Measurements from ENCODE around the gene MBP. TPM values are rescaled to one million over a fixed set of nuclear protein-coding genes. Genes with fewer than 3 reads are reported as not detected.

MBP gene
- total and polyA plus RNA-seq, 2 donors from 2014 or later, result 15.1 to 61.2 TPM

DNA sequence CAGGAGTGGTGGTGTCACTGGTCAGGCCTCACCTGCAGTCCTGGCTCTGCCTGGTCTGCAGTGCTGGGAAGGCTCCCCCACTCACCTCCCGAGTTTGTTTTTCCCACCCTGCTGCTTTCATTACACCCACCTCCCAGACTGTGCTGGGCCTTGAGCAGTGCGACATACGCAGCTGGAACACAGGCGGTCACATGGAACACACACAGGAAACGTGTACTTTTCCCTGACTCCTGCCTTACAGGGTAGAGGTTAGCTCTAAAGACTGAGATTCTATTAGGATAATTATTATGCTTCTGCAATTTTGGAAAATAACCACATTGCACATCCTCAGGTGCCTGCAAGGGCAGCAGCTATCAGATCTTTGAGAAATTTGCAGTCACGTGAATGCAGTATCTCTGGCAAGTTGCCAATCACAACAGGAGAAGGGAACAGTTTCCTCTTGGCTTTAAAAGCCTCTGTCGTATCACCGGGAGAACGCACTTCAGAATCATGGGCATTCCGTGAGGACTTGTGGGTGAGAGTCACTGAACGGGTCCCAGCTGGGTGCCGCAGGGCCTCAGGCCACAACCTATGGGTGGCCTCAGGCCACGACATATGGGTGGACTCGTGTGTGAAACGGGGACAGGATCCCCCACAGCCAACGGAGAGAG lies 173.8 kb downstream of the MBP start:
- TF ChIP-seq, protein P1, sequence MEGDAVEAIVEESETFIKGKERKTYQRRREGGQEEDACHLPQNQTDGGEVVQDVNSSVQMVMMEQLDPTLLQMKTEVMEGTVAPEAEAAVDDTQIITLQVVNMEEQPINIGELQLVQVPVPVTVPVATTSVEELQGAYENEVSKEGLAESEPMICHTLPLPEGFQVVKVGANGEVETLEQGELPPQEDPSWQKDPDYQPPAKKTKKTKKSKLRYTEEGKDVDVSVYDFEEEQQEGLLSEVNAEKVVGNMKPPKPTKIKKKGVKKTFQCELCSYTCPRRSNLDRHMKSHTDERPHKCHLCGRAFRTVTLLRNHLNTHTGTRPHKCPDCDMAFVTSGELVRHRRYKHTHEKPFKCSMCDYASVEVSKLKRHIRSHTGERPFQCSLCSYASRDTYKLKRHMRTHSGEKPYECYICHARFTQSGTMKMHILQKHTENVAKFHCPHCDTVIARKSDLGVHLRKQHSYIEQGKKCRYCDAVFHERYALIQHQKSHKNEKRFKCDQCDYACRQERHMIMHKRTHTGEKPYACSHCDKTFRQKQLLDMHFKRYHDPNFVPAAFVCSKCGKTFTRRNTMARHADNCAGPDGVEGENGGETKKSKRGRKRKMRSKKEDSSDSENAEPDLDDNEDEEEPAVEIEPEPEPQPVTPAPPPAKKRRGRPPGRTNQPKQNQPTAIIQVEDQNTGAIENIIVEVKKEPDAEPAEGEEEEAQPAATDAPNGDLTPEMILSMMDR (IDR thresholded peaks at IDR 0.05; ENCODE audit: borderline replicate concordance, extremely low read depth, insufficient read depth), result no peak
- Histone ChIP-seq H3K4me1 (ENCODE audit: control insufficient read depth in 2 of 3, insufficient read depth in 2 of 3, low read depth in 1 of 3, low read length in 3 of 3) (peaks cover 0 to 9% (median 3%) of the 10 kb centered on the region in 3 donors), H3K27ac (ENCODE audit: low read depth in 2 of 2, low read length in 2 of 2) (peak overlapping the region in 1 of 2 donors; percentile 44), H3K4me3 (ENCODE audit: low read length in 3 of 3) (no peak overlapping the region), H3K27me3 (ENCODE audit: control insufficient read depth, insufficient read depth, low read length) (no peaks in the 10 kb centered on the region), H3K9ac (ENCODE audit: low read length in 3 of 3) (no peak overlapping the region), H3K9me3 (ENCODE audit: control insufficient read depth in 2 of 3, insufficient read depth in 1 of 3, low read length in 3 of 3) (no peaks in the 10 kb centered on the region), H3K36me3 (ENCODE audit: control insufficient read depth in 2 of 3, insufficient read depth in 3 of 3, low read length in 3 of 3) (peaks cover 2 to 16% (median 9%) of the 10 kb centered on the region in 3 donors)
- FAIRE-seq (no peak), DNase-seq (peak in 2 of 5 donors; percentile 63 to 81)
- intact Hi-C loops (cut with DNase I), result no loop called here

DNA sequence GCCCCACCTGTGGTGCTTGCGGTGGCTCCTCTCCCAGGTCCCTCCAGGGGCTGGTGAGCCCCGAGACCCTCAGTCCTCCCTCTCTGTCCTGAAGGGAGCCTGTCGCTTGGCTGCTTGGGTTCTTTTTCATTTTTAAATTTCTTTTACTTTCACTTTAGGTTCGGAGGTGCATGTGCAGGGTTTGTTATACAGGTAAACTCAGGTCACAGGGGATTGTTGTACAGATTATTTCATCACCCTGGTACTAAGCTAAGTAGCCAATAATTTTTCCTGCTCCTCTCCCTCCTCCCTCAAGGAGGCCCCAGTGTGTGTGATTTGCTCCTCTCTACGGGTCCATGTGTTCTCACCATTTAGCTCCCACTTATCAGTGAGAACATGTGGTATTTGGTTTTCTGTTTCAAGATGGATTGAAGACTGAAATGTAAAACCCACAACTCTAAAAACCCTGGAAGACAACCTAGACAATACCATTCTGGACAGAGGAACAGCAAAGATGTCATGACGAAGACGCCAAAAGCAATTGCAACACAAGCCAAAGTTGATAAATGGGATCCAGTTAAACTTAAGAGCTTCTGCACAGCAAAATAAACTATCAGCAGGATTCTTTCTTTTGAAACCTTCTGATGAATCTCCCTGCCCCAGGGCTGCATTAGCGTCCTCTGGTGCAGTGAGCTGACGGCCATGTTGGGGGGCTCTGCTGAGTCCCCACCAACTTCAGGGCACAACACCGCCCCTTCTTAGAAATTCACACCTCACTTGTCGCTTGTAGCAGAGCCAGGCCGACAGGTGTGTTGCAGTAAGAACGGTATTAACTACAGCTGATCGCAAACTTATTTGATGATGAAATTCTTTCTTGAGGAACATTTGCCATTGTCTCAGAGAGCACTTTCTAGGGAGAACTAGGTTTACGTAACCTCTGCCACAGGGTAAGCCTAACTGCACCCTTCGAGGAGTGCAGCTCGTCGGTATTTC lies 174.9 kb downstream of the MBP start:
- intact Hi-C loops (cut with DNase I), result no loop called here
- H3K36me3 ChIP-seq (ENCODE audit: control insufficient read depth in 2 of 3, insufficient read depth in 3 of 3, low read length in 3 of 3), result peaks cover 2 to 16% (median 9%) of the 10 kb centered on the region in 3 donors
- no peak overlapping the region for H3K4me3 ChIP-seq (ENCODE audit: low read length in 3 of 3)
- no peaks in the 10 kb centered on the region for H3K9me3 ChIP-seq (ENCODE audit: control insufficient read depth in 2 of 3, insufficient read depth in 1 of 3, low read length in 3 of 3)
- DNase-seq (peak in 1 of 5 donors; percentile 32), FAIRE-seq (no peak)
- TF ChIP-seq, protein P1 (IDR thresholded peaks at IDR 0.05; ENCODE audit: borderline replicate concordance, extremely low read depth, insufficient read depth), result no peak
- no peak overlapping the region for H3K9ac ChIP-seq (ENCODE audit: low read length in 3 of 3)
- H3K4me1 ChIP-seq (ENCODE audit: control insufficient read depth in 2 of 3, insufficient read depth in 2 of 3, low read depth in 1 of 3, low read length in 3 of 3), result peaks cover 0 to 13% (median 4%) of the 10 kb centered on the region in 3 donors
- H3K27me3 ChIP-seq (ENCODE audit: control insufficient read depth, insufficient read depth, low read length), result no peaks in the 10 kb centered on the region
- no peak overlapping the region for H3K27ac ChIP-seq (ENCODE audit: low read depth in 2 of 2, low read length in 2 of 2)

- DNase-seq (no peak), FAIRE-seq (no peak)
- H3K4me1 ChIP-seq (ENCODE audit: control insufficient read depth in 2 of 3, insufficient read depth in 2 of 3, low read depth in 1 of 3, low read length in 3 of 3), result peaks cover 0 to 13% (median 6%) of the 10 kb centered on the region in 3 donors
- intact Hi-C loops (cut with DNase I), result no loop called here
- no peak overlapping the region for H3K27ac ChIP-seq (ENCODE audit: low read depth in 2 of 2, low read length in 2 of 2)
- no peaks in the 10 kb centered on the region for H3K9me3 ChIP-seq (ENCODE audit: control insufficient read depth in 2 of 3, insufficient read depth in 1 of 3, low read length in 3 of 3)
- TF ChIP-seq, protein P1 (IDR thresholded peaks at IDR 0.05; ENCODE audit: borderline replicate concordance, extremely low read depth, insufficient read depth), result no peak
- no peaks in the 10 kb centered on the region for H3K27me3 ChIP-seq (ENCODE audit: control insufficient read depth, insufficient read depth, low read length)
- H3K4me3 ChIP-seq (ENCODE audit: low read length in 3 of 3), result no peak overlapping the region
- H3K36me3 ChIP-seq (ENCODE audit: control insufficient read depth in 2 of 3, insufficient read depth in 3 of 3, low read length in 3 of 3), result peaks cover 2 to 16% (median 9%) of the 10 kb centered on the region in 3 donors
- no peak overlapping the region for H3K9ac ChIP-seq (ENCODE audit: low read length in 3 of 3)
Measured at GRCh38 chr18:76956648-76957047, 175.9 kb downstream of the MBP start.
